PC-9 (cell line): ENCODE data around the gene THSD8.

Experiments
- CTCF ChIP-seq: fragments of 200-600 bp; sonication (generic); conservative IDR thresholded peaks from 2 replicates; pipeline ENCODE4 v1.6.1; 2017; ENCODE audit warnings: mixed run types, antibody characterized with exemption, mild to moderate bottlenecking, moderate library complexity
- EZH2 ChIP-seq: fragments of 200-600 bp; sonication (generic); IDR thresholded peaks from 2 replicates; pipeline ENCODE4 v1.8.0; 2017; ENCODE audit warnings: antibody characterized with exemption, low read depth

- TF ChIP-seq EZH2 (no peak), CTCF (no peak)
Measured at GRCh38 chr19:12841094-12841493, 39.2 kb downstream of the THSD8 start.
